ENCODE measurements around the gene FGF12. TPM values are rescaled to one million over a fixed set of nuclear protein-coding genes. Genes with fewer than 3 reads are reported as not detected.

Gene FGF12
- total RNA-seq, 2 experiments from 2014 or later, result not detected

DNA sequence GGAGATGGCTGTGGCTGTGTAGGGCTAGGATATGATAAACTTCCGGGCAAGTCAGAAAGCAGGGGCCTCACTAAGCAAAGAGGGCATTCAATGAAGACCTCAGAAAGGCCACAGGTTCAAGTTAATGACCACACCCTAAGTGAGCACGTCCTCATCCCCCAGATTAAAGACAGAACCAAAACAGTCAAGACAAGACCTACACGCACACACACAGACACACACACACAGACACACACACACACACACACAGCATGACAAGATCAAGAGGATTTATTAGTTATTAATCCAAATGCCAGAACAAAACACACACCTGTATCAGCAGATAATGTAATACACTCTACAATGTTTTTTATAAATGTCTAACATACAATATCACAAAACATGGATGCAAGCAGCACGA lies 546.2 kb downstream of the FGF12 start:
- Histone ChIP-seq H3K9me3 (ENCODE audit: control insufficient read depth in 1 of 2, insufficient read depth in 1 of 2, low read length in 2 of 2) (no peaks in the 10 kb centered on the region), H3K4me3 (ENCODE audit: low read length) (no peak overlapping the region), H3K36me3 (ENCODE audit: insufficient read depth, low read length) (no peaks in the 10 kb centered on the region), H3K27ac (ENCODE audit: low read depth in 1 of 2, low read length in 2 of 2) (no peak overlapping the region), H3K4me1 (ENCODE audit: insufficient read depth, low read length) (no peaks in the 10 kb centered on the region), H3K27me3 (ENCODE audit: control insufficient read depth in 1 of 2, insufficient read depth in 2 of 2, low read length in 2 of 2) (no peaks in the 10 kb centered on the region)
- Mint-ChIP-seq H3K4me3 (no peak overlapping the region), H3K27ac (no peak overlapping the region), H3K36me3 (ENCODE audit: low read depth) (no peaks in the 10 kb centered on the region), H3K27me3 (no peaks in the 10 kb centered on the region), H3K9me3 (peaks cover 2% of the 10 kb centered on the region), H3K4me1 (ENCODE audit: low read depth) (no peaks in the 10 kb centered on the region)
- intact Hi-C loops (cut with DNase I, micrococcal nuclease), result no loop called here
- DNase-seq (no peak), ATAC-seq (ENCODE audit: poor library complexity) (no peak)
- no peak for TF ChIP-seq CTCF (IDR thresholded peaks at IDR 0.05)
- POLR2A ChIA-PET, result interaction anchor here (0.8 kb wide), 1 partner anchor 57 kb away, joined by 3 read pairs; no protein-coding TSS in a partner anchor
- CTCF ChIA-PET, result no interaction called here

- Mint-ChIP-seq H3K36me3 (ENCODE audit: low read depth) (no peaks in the 10 kb centered on the region), H3K27ac (no peak overlapping the region), H3K9me3 (no peaks in the 10 kb centered on the region), H3K27me3 (no peaks in the 10 kb centered on the region), H3K4me3 (no peak overlapping the region), H3K4me1 (ENCODE audit: low read depth) (no peaks in the 10 kb centered on the region)
- Histone ChIP-seq H3K36me3 (ENCODE audit: insufficient read depth, low read length) (no peaks in the 10 kb centered on the region), H3K27ac (ENCODE audit: low read depth in 1 of 2, low read length in 2 of 2) (no peak overlapping the region), H3K4me1 (ENCODE audit: insufficient read depth, low read length) (no peaks in the 10 kb centered on the region), H3K9me3 (ENCODE audit: control insufficient read depth in 1 of 2, insufficient read depth in 1 of 2, low read length in 2 of 2) (no peaks in the 10 kb centered on the region), H3K4me3 (ENCODE audit: low read length) (no peak overlapping the region), H3K27me3 (ENCODE audit: control insufficient read depth in 1 of 2, insufficient read depth in 2 of 2, low read length in 2 of 2) (no peaks in the 10 kb centered on the region)
- ATAC-seq (ENCODE audit: poor library complexity) (no peak), DNase-seq (no peak)
- no peak for TF ChIP-seq CTCF (IDR thresholded peaks at IDR 0.05)
- ChIA-PET POLR2A (interaction anchor here (1.3 kb wide), 1 partner anchor 10 kb away, joined by 3 read pairs; no protein-coding TSS in a partner anchor), CTCF (no interaction called here)
- intact Hi-C loops (cut with DNase I, micrococcal nuclease), result no loop called here
Observed at GRCh38 chr3:192177383-192177782, 550.0 kb downstream of the FGF12 start.

- H3K27me3 Mint-ChIP-seq, result no peaks in the 10 kb centered on the region
- no peak for TF ChIP-seq CTCF (IDR thresholded peaks at IDR 0.05)
- H3K4me3 Mint-ChIP-seq, result no peak overlapping the region
- no peaks in the 10 kb centered on the region for H3K36me3 Mint-ChIP-seq (ENCODE audit: low read depth)
- no peaks in the 10 kb centered on the region for H3K9me3 Mint-ChIP-seq
- ATAC-seq (ENCODE audit: poor library complexity), result no peak
- no peaks in the 10 kb centered on the region for H3K4me1 ChIP-seq (ENCODE audit: insufficient read depth, low read length)
- no peak overlapping the region for H3K4me3 ChIP-seq (ENCODE audit: low read length)
- no peak overlapping the region for H3K27ac Mint-ChIP-seq
- no peaks in the 10 kb centered on the region for H3K4me1 Mint-ChIP-seq (ENCODE audit: low read depth)
- ChIA-PET CTCF (interaction anchor here (1.2 kb wide), 1 partner anchor 9 kb away, joined by 3 read pairs; no protein-coding TSS in a partner anchor), POLR2A (no interaction called here)
- H3K9me3 ChIP-seq (ENCODE audit: control insufficient read depth in 1 of 2, insufficient read depth in 1 of 2, low read length in 2 of 2), result no peaks in the 10 kb centered on the region
- no peak for DNase-seq
- no peak overlapping the region for H3K27ac ChIP-seq (ENCODE audit: low read depth in 1 of 2, low read length in 2 of 2)
- intact Hi-C loops (cut with DNase I, micrococcal nuclease), result no loop called here
- no peaks in the 10 kb centered on the region for H3K36me3 ChIP-seq (ENCODE audit: insufficient read depth, low read length)
- no peaks in the 10 kb centered on the region for H3K27me3 ChIP-seq (ENCODE audit: control insufficient read depth in 1 of 2, insufficient read depth in 2 of 2, low read length in 2 of 2)
Observed at GRCh38 chr3:192174283-192174682, 553.1 kb downstream of the FGF12 start.
